ENCODE data around the gene PRR20G. TPM values are rescaled to one million over a fixed set of nuclear protein-coding genes. Genes with fewer than 3 reads are reported as not detected.

Gene PRR20G
- total RNA-seq, 1 donor from 2014 or later: not detected

- no peak overlapping the region for H3K27ac ChIP-seq (replicated peaks)
- peaks cover 30% of the 10 kb centered on the region for H3K9me3 ChIP-seq (replicated peaks)
- H3K4me3 ChIP-seq: no peak overlapping the region
- no peak for TF ChIP-seq CTCF (IDR thresholded peaks at IDR 0.05; ENCODE audit: borderline replicate concordance)
- no peak for DNase-seq
- intact Hi-C loops (cut with micrococcal nuclease): no loop called here
- peaks cover 54% of the 10 kb centered on the region for H3K27me3 ChIP-seq (ENCODE audit: low read depth)
- no peaks in the 10 kb centered on the region for H3K4me1 ChIP-seq
- no peaks in the 10 kb centered on the region for H3K36me3 ChIP-seq
Observed at GRCh38 chr3:127273206-127273605, 14.6 kb downstream of the PRR20G start.

GRCh38 chr3:127266186-127266585 is 21.7 kb downstream of the PRR20G start:
- intact Hi-C loops (cut with micrococcal nuclease): no loop called here
- no peak for DNase-seq
- TF ChIP-seq CTCF (IDR thresholded peaks at IDR 0.05; ENCODE audit: borderline replicate concordance): no peak
- Histone ChIP-seq H3K4me3 (no peak overlapping the region), H3K9me3 (replicated peaks) (peaks cover 30% of the 10 kb centered on the region), H3K27me3 (ENCODE audit: low read depth) (peaks cover 56% of the 10 kb centered on the region), H3K4me1 (no peaks in the 10 kb centered on the region), H3K36me3 (no peaks in the 10 kb centered on the region), H3K27ac (replicated peaks) (no peak overlapping the region)

GRCh38 chr3:127265581-127265981 is 22.3 kb downstream of the PRR20G start:
- Histone ChIP-seq H3K9me3 (replicated peaks) (peaks cover 29% of the 10 kb centered on the region), H3K4me3 (no peak overlapping the region), H3K4me1 (no peaks in the 10 kb centered on the region), H3K27ac (replicated peaks) (no peak overlapping the region), H3K27me3 (ENCODE audit: low read depth) (peaks cover 54% of the 10 kb centered on the region), H3K36me3 (no peaks in the 10 kb centered on the region)
- TF ChIP-seq CTCF (IDR thresholded peaks at IDR 0.05; ENCODE audit: borderline replicate concordance): no peak
- no peak for DNase-seq
- intact Hi-C loops (cut with micrococcal nuclease): no loop called here

GRCh38 chr3:127264794-127265514 is 22.9 kb downstream of the PRR20G start:
- intact Hi-C loops (cut with micrococcal nuclease): no loop called here
- H3K36me3 ChIP-seq: no peaks in the 10 kb centered on the region
- H3K4me3 ChIP-seq: no peak overlapping the region
- no peak overlapping the region for H3K27ac ChIP-seq (replicated peaks)
- no peak for DNase-seq
- TF ChIP-seq CTCF (IDR thresholded peaks at IDR 0.05; ENCODE audit: borderline replicate concordance): no peak
- H3K9me3 ChIP-seq (replicated peaks): peaks cover 23% of the 10 kb centered on the region
- peaks cover 49% of the 10 kb centered on the region for H3K27me3 ChIP-seq (ENCODE audit: low read depth)
- no peaks in the 10 kb centered on the region for H3K4me1 ChIP-seq

GRCh38 chr3:127264292-127264691 is 23.6 kb downstream of the PRR20G start:
- H3K9me3 ChIP-seq (replicated peaks): peaks cover 16% of the 10 kb centered on the region
- DNase-seq: no peak
- no peak overlapping the region for H3K4me3 ChIP-seq
- no peak for TF ChIP-seq CTCF (IDR thresholded peaks at IDR 0.05; ENCODE audit: borderline replicate concordance)
- peaks cover 56% of the 10 kb centered on the region for H3K27me3 ChIP-seq (ENCODE audit: low read depth)
- intact Hi-C loops (cut with micrococcal nuclease): no loop called here
- no peaks in the 10 kb centered on the region for H3K4me1 ChIP-seq
- no peaks in the 10 kb centered on the region for H3K36me3 ChIP-seq
- no peak overlapping the region for H3K27ac ChIP-seq (replicated peaks)
